Colonic mucosa (tissue), 4 donors: Measurements from ENCODE around the gene NOS1AP. TPM values are rescaled to one million over a fixed set of nuclear protein-coding genes. Genes with fewer than 3 reads are reported as not detected.

Experiments used
- DNase-seq: peaks from one replicate; pipeline ENCODE4 v3.0.0-alpha.2; 2020
- H3K27ac ChIP-seq: fragments of 200-600 bp; one replicate; pipeline ENCODE4 v1.8.0; 2021
- H3K27me3 ChIP-seq: fragments of 200-600 bp; one replicate; pipeline ENCODE4 v1.8.0; 2021
- H3K36me3 ChIP-seq: fragments of 200-600 bp; one replicate; pipeline ENCODE4 v1.8.0; 2021
- H3K4me1 ChIP-seq: fragments of 200-600 bp; one replicate; pipeline ENCODE4 v1.8.0; 2021; ENCODE audit warnings: mild to moderate bottlenecking
- H3K4me3 ChIP-seq: fragments of 200-600 bp; one replicate; pipeline ENCODE4 v1.8.0; 2021
- H3K9ac ChIP-seq, 2 donors: one replicate each; pipeline ENCODE4 v1.7.0; 2013; ENCODE audit warnings: control low read depth in 2 of 2, low read depth in 2 of 2, low read length in 2 of 2
- H3K9me3 ChIP-seq: fragments of 200-600 bp; one replicate; pipeline ENCODE4 v1.8.0; 2021
- CTCF ChIP-seq: fragments of 200-600 bp; IDR thresholded peaks from one replicate; pipeline ENCODE4 v1.8.0; 2022; ENCODE audit warnings: antibody characterized with exemption, mild to moderate bottlenecking
- intact Hi-C: fragments of 100-400 bp; cut with DNase I; formaldehyde crosslinking; loops from one replicate; pipeline ENCODE4 v1.14.1; 2022
- total RNA-seq, 2 donors: library from RNA; stranded (reverse); fragmentation: NEBNext Ultra II Directional in 1 of 2; extraction: Animal tissue kit (Norgen Biotek cat#: 25700) in 1 of 2; gene quantifications; one replicate each; pipeline ENCODE4 v1.2.1, GENCODE V29; 2021
- donor health status: healthy.
- donor health status: DM: no; HTN: no; CAD: no.
- donor health status: DM: no; HTN: no; CAD: no.

The NOS1AP gene
- total RNA-seq, 2 donors from 2014 or later: 9.0 to 14.4 TPM

DNA sequence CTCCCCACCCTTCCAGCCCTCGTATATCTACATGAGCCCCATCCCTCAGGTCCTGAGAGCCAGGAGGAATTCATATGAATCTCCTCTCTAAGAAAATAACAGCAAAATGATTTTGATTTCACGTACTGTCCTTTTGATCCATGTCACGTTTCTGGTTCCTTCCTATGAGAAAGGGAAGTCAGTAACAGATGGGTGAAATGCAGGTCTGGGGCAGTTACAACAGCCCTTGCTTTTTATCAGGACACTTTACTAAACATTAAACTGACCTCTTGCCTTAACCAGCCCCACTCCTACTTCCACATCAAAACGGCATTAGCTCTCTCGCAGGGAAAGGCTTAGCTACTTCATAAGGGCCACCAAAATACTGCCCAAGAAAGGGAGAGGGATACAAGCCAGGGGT lies 248.1 kb downstream of the NOS1AP start:
- no peaks in the 10 kb centered on the region for H3K27me3 ChIP-seq
- TF ChIP-seq CTCF: no peak
- no peaks in the 10 kb centered on the region for H3K36me3 ChIP-seq
- intact Hi-C loops: no loop called here
- no peak overlapping the region for H3K4me3 ChIP-seq
- DNase-seq: no peak
- no peak overlapping the region for H3K9ac ChIP-seq
- no peaks in the 10 kb centered on the region for H3K9me3 ChIP-seq
- no peak overlapping the region for H3K27ac ChIP-seq
- no peaks in the 10 kb centered on the region for H3K4me1 ChIP-seq

- H3K27ac ChIP-seq: no peak overlapping the region
- H3K27me3 ChIP-seq: no peaks in the 10 kb centered on the region
- DNase-seq: no peak
- no peaks in the 10 kb centered on the region for H3K9me3 ChIP-seq
- no peaks in the 10 kb centered on the region for H3K36me3 ChIP-seq
- TF ChIP-seq CTCF: no peak
- intact Hi-C loops: no loop called here
- H3K4me3 ChIP-seq: no peak overlapping the region
- no peaks in the 10 kb centered on the region for H3K4me1 ChIP-seq
- no peak overlapping the region for H3K9ac ChIP-seq
Observed at GRCh38 chr1:162319493-162320175, 250.1 kb downstream of the NOS1AP start.

DNA sequence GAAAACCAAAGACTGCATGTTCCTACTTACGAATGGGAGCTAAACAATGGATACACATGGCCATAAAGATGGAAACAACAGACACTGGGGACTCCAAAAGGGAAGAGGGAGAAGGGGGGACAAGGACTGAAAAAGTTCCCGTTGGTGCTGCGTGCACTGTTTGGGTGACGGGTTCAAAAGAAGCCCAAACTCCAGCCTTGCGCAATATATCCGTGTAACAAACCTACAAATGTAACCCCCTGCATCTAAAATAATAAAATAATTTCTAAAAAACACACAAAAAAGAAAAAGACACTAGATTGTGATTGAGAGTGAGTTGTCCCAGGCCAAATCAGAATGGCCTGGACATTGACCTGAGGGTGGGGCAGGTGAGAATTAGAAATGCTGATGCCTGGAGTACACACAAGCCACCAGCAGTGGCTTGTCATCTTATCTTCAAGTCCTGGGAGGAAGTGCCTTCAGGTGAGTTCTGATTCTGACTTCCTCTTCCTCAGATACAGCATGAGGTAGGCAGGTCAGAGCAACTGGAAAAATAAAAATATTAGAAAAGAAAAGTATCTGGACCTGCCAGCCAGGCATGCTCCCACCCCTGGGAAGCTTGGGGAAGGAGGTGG lies 252.4 kb downstream of the NOS1AP start:
- H3K27me3 ChIP-seq: no peaks in the 10 kb centered on the region
- DNase-seq: peak; percentile 39
- H3K36me3 ChIP-seq: no peaks in the 10 kb centered on the region
- intact Hi-C loops: no loop called here
- no peaks in the 10 kb centered on the region for H3K4me1 ChIP-seq
- no peak overlapping the region for H3K27ac ChIP-seq
- H3K9ac ChIP-seq: no peak overlapping the region
- H3K9me3 ChIP-seq: no peaks in the 10 kb centered on the region
- no peak for TF ChIP-seq CTCF
- no peak overlapping the region for H3K4me3 ChIP-seq

GRCh38 chr1:162323023-162323422 lies 253.5 kb downstream of the NOS1AP start:
- Histone ChIP-seq H3K4me3 (no peak overlapping the region), H3K4me1 (no peaks in the 10 kb centered on the region), H3K9ac (no peak overlapping the region), H3K27ac (no peak overlapping the region), H3K27me3 (no peaks in the 10 kb centered on the region), H3K36me3 (no peaks in the 10 kb centered on the region), H3K9me3 (no peaks in the 10 kb centered on the region)
- DNase-seq: no peak
- no peak for TF ChIP-seq CTCF
- intact Hi-C loops: no loop called here

- intact Hi-C loops: no loop called here
- Histone ChIP-seq H3K36me3 (no peaks in the 10 kb centered on the region), H3K4me3 (no peak overlapping the region), H3K9ac (no peak overlapping the region), H3K9me3 (no peaks in the 10 kb centered on the region), H3K27ac (no peak overlapping the region), H3K4me1 (no peaks in the 10 kb centered on the region), H3K27me3 (no peaks in the 10 kb centered on the region)
- DNase-seq: no peak
- no peak for TF ChIP-seq CTCF
Observed at GRCh38 chr1:162324396-162324795, 254.9 kb downstream of the NOS1AP start.
